BJ (cell line): ENCODE data around the gene ECSIT. TPM values are rescaled to one million over a fixed set of nuclear protein-coding genes. Genes with fewer than 3 reads are reported as not detected.
"Not testable (repeated sequence)": the region's sequence is repeated elsewhere in the genome, so short reads cannot be mapped to it uniquely, and the experiment has no call there.

Source experiments
- CTCF ChIA-PET: fragments of 350-600 bp; formaldehyde crosslinking; extraction: SDS; loops from one replicate; lab custom pipeline; 2021; ENCODE audit warnings: antibody characterized with exemption, inconsistent platforms; lab: Yijun Ruan, JAX
- POLR2A ChIA-PET: fragments of 300-600 bp; sonication (Branson Sonifier 250); formaldehyde crosslinking; extraction: SDS; loops from one replicate; lab custom pipeline; 2021; ENCODE audit warnings: antibody characterized with exemption; lab: Charles Lee
- DNase-seq: peaks from one replicate; pipeline ENCODE4 v3.0.0-alpha.2; 2011; ENCODE audit warnings: low read depth
- H3K27me3 ChIP-seq: 2 replicates; pipeline ENCODE4 v1.6.0; 2011; ENCODE audit warnings: low read length; ENCODE audit not compliant: control insufficient read depth, insufficient read depth
- H3K36me3 ChIP-seq: 2 replicates; pipeline ENCODE4 v1.5.1; 2011; ENCODE audit warnings: low read length; ENCODE audit not compliant: control insufficient read depth, insufficient read depth
- H3K4me3 ChIP-seq: 2 replicates; pipeline ENCODE4 v1.5.1; 2011; ENCODE audit warnings: low read depth, mild to moderate bottlenecking, control low read depth, low read length
- CTCF ChIP-seq: IDR thresholded peaks from 2 replicates; pipeline ENCODE4 v1.5.1; 2011; ENCODE audit warnings: low read depth, mild to moderate bottlenecking, control low read depth, inconsistent platforms, low read length, moderate library complexity; ENCODE audit not compliant: insufficient read depth
- polyA minus RNA-seq: library from RNA; depleted of rRNA, polyadenylated mRNA; stranded (reverse); fragments of >200 nt; gene quantifications from 2 replicates; pipeline ENCODE4 v1.2.3, GENCODE V29; 2011; rRNA and poly(A)+ RNA removed
- polyA plus RNA-seq: library from polyadenylated mRNA; depleted of rRNA; stranded (reverse); fragments of >200 nt; gene quantifications from 2 replicates; pipeline ENCODE4 v1.2.3, GENCODE V29; 2011; rRNA removed

ECSIT gene, protein sequence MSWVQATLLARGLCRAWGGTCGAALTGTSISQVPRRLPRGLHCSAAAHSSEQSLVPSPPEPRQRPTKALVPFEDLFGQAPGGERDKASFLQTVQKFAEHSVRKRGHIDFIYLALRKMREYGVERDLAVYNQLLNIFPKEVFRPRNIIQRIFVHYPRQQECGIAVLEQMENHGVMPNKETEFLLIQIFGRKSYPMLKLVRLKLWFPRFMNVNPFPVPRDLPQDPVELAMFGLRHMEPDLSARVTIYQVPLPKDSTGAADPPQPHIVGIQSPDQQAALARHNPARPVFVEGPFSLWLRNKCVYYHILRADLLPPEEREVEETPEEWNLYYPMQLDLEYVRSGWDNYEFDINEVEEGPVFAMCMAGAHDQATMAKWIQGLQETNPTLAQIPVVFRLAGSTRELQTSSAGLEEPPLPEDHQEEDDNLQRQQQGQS
- 30.9 and 45.2 TPM in 2 replicates for polyA plus RNA-seq
- 27.9 and 46.4 TPM in 2 replicates for polyA minus RNA-seq

DNA sequence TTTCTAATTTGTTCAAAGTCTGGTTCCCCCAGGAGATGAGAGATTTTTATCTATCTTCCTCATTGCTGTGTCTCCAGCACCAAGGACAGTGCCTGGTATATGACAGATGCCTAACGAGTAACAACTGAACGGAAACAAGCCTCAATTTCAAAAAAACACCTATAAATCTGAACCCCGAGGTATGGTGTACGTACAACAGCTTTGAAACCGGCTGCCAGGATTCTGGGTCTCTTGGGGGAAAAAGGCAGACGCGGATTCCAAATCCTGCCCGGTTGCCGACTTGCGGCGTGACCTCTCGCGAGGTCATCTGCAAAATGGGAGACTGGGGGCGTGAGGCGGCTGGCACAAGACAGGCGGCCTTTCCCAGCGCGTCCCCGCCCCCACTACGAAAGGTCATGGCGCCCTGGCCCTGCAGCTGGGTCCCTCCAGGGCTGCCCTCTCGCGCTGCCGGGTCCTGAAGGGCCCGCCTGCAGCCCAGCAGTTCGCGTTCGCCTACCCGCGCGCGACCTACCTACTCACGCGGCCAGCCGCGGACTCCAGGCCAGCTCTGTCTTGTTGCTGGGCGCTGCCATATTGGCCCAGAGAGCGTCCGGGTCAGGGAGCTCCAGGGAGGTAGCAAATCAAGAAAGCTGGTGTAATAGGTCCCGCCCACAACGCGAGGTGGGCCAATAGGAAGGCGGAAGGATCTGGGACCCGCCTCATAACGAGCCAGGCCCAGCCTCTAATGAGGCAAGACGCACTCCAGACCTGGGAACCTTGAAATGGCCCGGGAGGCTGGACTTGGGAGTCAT lies at the start of gene ECSIT:
TSS of gene ECSIT (minus strand) at position 584 of the 791 bp plus-strand sequence. CDS start 9,964 bp downstream, outside the sequence.
- CTCF ChIA-PET, result interaction anchor here (0.5 to 1.3 kb wide), 3 partner anchors 47 to 258 kb away, joined by 4 read pairs; no protein-coding TSS in a partner anchor

GRCh38 chr19:11577451-11578257 lies 48.7 kb upstream of the ECSIT start, which contains the start of gene ACP5:
TSS of gene ACP5 (minus strand) at chr19:11577645. CDS start at chr19:11577317, 328 bp downstream.
- H3K36me3 ChIP-seq, result no peaks in the 10 kb centered on the region
- no peak for DNase-seq
- ChIA-PET CTCF (interaction anchor here (0.6 to 2.1 kb wide), 3 partner anchors 11 to 130 kb away, joined by 3 to 9 read pairs (median 5); no protein-coding TSS in a partner anchor), POLR2A (no interaction called here)
- no peak within 1 kb of the TSS for H3K4me3 ChIP-seq
- no peak for TF ChIP-seq CTCF
- H3K27me3 ChIP-seq, result no peaks in the 10 kb centered on the region

More for the DNA sequence above, at the start of gene ECSIT:
- DNase-seq, result peak; percentile 96
- Histone ChIP-seq H3K4me3 (peak within 1 kb of the TSS; percentile 93), H3K36me3 (no peaks in the 10 kb centered on the region), H3K27me3 (no peaks in the 10 kb centered on the region)
- TF ChIP-seq CTCF, result no peak
- POLR2A ChIA-PET, result interaction anchor here (0.6 kb wide), 1 partner anchor 357 kb away, joined by 4 read pairs; no protein-coding TSS in a partner anchor

GRCh38 chr19:11576227-11576626 lies 47.3 kb upstream of the ECSIT start:
- DNase-seq, result no peak
- POLR2A ChIA-PET, result no interaction called here
- Histone ChIP-seq H3K4me3 (no peak overlapping the region), H3K27me3 (no peaks in the 10 kb centered on the region), H3K36me3 (no peaks in the 10 kb centered on the region)
- no peak for TF ChIP-seq CTCF
- CTCF ChIA-PET, result interaction anchor here (0.7 to 2.1 kb wide), 2 partner anchors 10 to 12 kb away, joined by 3 to 5 read pairs; no protein-coding TSS in a partner anchor

- H3K36me3 ChIP-seq, result no peaks in the 10 kb centered on the region
- ChIA-PET CTCF (interaction anchor here (0.7 to 5.0 kb wide), 3 partner anchors 12 to 14 kb away, joined by 5 to 19 read pairs (median 5); no protein-coding TSS in a partner anchor), POLR2A (no interaction called here)
- DNase-seq, result no peak
- TF ChIP-seq CTCF, result no peak
- H3K4me3 ChIP-seq, result no peak overlapping the region
- H3K27me3 ChIP-seq, result no peaks in the 10 kb centered on the region
Measured at GRCh38 chr19:11574689-11575088, 45.8 kb upstream of the ECSIT start.

DNA sequence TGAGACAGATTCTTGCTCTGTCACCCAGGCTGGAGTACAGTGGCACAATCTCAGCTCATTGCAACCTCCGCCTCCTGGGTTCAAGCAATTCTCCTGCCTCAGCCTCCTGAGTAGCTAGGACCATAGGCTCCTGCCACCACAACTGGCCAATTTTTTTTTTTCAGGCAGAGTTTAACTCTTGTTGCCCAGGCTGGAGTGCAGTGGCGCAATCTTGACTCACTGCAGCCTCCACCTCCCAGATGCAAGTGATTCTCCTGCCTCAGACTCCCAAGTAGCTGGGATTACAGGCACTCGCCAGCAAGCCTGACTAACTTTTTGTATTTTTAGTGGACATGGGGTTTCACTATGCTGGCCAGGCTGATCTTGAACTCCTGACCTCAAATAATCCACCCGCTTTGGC lies 44.8 kb upstream of the ECSIT start:
- POLR2A ChIA-PET, H3K36me3 ChIP-seq, DNase-seq, H3K4me3 ChIP-seq, H3K27me3 ChIP-seq: not testable (repeated sequence)
- CTCF ChIA-PET, result interaction anchor here (1.6 to 5.0 kb wide), 2 partner anchors 13 kb away, joined by 5 to 19 read pairs; no protein-coding TSS in a partner anchor

DNA sequence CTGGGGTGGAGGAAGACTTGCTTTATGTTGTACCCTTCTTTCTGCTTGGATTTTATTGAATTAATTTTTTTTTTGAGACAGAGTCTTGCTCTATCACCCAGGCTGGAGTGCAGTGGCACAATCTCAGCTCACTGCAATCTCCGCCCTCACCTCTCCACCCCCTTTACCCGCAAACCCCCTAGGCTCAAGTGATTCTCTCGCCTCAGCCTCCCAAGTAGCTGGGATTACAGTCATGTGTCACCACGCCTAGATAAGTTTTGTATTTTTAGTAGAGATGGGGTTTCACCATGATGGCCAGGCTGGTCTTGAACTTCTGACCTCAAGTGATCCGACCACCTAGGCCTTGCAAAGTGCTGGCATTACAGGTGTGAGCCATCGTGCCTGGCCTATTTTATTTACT lies 44.4 kb upstream of the ECSIT start:
- CTCF ChIA-PET, result interaction anchor here (5.0 kb wide), 1 partner anchor 13 kb away, joined by 19 read pairs; no protein-coding TSS in a partner anchor
- H3K27me3 ChIP-seq, H3K36me3 ChIP-seq, H3K4me3 ChIP-seq, DNase-seq, POLR2A ChIA-PET: not testable (repeated sequence)
